ENCODE data around the gene CASKIN1.

The CASKIN1 gene

GRCh38 chr16:2173366-2173765 lies 23.0 kb downstream of the CASKIN1 start:
- no peak for DNase-seq

DNA sequence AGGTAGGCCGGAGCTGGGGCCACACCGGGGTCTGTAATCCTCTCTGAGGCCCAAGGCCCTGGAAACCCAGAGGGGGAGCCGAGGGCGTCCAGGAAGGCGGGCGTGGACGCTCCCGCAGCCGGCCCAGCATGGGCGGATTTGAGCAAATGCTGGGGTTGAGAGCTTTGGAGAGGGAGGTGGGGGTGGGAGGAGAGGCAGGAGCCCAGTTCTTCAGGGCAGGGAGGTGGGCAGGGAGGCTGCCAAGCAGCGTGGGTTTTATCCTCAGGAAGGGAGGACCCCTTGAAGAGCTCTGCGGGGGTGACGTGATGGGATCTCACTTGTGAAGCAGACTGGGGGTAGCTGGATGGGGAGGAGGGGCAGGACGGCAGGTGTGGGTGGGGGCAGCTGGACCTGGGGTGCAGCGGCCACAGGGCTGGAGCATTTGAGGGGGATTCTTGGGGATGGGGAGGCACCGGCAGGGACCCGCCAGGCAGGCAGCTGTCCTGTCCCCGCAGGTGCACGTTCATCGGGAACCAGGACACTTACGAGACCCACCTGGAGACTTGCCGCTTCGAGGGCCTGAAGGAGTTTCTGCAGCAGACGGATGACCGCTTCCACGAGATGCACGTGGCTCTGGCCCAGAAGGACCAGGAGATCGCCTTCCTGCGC lies 23.6 kb downstream of the CASKIN1 start:
- no peak for DNase-seq

GRCh38 chr16:2171601-2172178 lies 24.7 kb downstream of the CASKIN1 start:
- DNase-seq: no peak

GRCh38 chr16:2170587-2171435 lies 25.6 kb downstream of the CASKIN1 start:
- no peak for DNase-seq

- DNase-seq: no peak
These were observed 26.3 kb downstream of the CASKIN1 start for GRCh38 chr16:2170080-2170479.

GRCh38 chr16:2167068-2167638 lies 29.3 kb downstream of the CASKIN1 start:
- DNase-seq: no peak

DNA sequence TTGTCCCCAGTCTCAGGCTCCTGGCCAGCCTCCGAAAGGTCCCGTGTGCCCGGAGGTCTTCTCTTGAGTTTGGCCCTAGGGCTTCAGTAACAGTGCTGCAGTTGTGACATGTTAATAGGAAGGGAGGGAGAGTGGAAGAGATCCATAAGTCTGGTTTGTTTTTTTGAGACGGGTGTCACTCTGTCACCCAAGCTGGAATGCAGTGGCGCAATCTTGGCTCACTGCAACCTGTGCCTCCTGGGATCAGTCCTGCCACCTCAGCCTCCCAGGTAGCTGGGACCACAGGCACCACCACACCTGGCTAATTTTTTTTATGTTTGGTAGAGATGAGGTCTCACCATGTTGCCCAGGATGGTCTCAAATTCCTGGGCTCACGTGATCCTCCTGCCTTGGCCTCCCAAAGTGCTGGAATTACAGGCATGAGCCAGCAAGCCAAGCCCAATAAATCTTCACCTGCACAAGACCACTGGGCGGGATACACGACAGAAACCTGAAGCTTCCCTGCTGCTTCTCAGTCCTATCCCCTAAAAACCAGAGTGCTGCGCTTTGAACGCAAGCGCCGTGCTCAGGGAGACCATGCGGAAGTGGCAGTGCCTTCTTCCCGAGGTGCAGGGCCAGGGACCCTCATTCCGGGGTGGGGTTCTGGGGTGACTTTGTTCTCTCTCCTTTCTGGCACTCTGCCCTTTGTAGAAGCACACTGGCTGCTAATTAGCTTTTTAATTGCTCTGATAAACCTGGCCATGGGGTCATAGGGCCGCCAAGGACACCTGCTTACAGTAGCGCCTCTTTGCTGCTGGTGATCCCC lies 29.9 kb downstream of the CASKIN1 start:
- no peak for DNase-seq

DNA sequence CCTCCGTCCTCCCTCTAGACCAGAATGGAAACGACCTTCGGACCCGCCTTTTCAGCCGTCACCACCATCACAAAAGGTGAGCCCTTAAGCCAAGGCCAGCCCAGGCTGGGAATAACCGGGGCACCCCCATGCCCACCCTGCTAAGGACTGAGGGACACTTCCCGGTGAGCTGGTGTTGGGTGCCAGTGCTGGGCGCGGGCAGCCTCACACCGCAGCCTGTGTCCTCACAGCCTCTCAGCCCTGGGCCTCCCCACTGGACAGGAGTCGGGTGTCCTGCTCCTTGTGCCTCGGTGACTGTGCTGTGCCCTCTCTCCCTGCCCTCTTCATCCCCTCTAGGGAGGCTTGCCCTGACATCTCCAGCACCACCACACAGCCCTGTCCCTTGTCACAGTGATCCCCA lies 30.5 kb downstream of the CASKIN1 start:
- no peak for DNase-seq

- DNase-seq: no peak
These were observed 33.1 kb downstream of the CASKIN1 start for GRCh38 chr16:2163211-2163881.

GRCh38 chr16:2162676-2163118 lies 33.7 kb downstream of the CASKIN1 start:
- no peak for DNase-seq

DNA sequence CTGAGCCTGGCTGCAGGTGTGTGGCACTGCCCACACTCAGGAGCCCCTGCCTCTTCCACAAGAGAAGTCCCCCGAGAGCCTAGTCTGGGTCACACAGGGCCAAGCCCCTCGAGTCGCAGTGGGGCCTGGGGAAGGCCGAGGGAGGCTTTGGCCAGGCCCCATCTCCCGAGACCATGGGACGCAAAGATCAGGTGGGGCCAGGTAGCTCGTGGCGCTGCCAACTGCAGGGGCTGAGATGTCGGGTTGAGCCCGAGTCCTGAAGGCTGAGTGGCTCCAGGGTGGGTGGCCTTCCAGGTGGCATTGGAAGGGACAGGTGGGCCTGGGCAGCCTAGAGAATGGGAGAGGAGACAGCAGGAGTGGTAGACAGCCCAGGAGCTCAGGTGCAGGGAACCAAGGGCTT lies 34.5 kb downstream of the CASKIN1 start:
- no peak for DNase-seq

DNA sequence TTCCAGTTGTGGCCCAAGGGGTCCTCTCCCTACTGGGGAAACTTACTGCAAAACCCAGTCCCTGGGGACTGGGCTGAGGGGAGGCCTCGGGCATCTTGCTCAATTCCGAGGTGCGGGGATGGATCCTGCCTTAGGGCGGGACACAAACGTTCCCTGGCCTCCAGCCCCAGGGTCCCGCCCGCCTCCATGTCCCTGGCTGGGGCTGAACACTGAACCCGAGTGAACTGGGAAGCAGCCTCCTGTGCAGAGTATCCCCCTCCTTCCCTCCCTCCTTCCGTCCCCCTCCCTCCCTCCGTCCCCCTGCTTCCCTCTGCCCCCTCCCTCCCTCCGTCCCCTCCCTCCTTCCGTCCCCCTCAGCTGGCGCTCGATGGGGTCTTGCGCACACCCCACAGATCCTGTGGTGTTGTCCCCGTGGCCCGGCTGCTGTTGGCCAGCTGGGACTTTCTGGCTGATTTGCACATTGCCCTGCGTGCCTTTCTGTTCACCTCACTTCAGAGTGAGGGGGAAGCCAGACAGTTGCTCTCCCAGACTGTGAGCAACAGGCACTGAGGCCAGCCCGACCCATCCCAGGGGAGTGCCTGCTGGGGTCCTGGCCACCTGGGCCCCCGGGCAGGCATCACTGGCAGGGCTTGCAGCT lies 35.4 kb downstream of the CASKIN1 start:
- DNase-seq: no peak

DNA sequence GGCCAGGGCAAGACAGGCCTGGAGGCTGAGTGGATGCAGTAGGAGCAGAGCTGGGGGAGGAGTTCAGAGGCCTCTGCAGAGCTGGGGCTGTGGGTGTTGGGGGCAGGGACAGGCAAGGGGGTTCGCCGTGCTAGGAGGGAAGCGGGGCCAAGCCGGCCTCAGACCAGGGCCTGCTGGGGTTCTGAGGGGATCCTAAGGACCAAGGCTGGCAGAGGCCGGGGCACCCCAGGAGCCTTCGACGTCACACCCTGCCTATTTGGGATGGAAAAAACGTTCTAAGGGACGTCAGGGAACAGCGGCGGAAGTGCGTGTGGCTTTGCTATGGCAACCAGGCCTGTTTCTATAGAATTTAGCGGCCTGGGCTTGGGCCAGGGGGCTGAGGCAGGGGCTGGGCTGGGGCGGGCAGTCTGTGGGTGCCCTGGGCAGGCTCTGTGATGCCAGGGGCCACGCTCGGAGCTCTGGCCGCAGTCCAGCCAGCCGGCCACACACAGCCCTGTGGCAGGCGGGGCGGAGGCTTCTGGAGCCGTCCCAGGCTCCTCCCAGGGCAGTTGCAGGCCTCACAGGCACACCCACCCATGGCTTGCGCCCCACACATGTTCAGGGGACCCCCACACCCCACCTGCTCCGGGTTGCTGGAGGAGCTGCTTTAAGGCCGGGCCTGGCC lies 37.1 kb downstream of the CASKIN1 start:
- DNase-seq: no peak

GRCh38 chr16:2158262-2158638 lies 38.2 kb downstream of the CASKIN1 start:
- no peak for DNase-seq

DNA sequence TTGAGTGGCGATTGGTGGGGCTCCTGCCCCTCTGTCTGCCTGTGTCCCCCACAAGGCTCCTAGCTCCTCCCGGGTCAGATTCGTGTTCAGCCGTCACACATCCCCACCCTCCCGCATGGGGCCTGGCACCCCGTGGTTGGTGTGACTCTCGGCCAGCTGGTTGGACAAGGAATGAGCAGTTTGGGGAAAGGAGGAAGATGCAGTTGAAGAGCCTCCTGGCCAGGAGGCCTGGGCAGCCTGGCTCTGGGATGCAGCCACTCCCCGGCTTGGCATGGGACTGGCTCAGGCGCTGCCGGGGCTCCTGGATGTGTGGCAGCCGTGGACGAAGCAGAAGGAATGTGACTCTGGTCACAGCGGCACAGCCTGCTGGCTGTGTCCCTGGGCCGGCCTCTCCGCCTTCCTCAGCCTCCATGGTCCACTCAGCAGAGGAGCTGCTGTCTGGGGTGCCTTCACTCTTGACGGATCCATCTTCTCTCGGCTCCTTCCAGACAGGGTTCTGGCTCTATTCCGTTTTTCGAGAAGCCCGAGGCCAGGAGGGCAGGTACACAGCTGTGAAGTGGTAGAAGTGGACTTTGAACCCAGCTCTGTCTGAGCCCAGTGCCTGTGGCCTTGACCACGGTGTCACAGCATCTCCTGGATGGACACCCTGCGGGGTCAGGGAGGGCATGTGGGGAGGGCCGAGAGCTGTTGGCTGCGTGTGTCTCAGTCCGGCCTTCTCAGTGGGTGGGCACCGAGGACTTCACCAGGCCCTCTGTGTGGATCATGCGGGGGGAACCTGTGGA lies 38.7 kb downstream of the CASKIN1 start:
- no peak for DNase-seq

GRCh38 chr16:2156849-2157224 lies 39.6 kb downstream of the CASKIN1 start:
- no peak for DNase-seq

- DNase-seq: peak in 1 of 3 experiments; percentile 38
These were observed 40.2 kb downstream of the CASKIN1 start for GRCh38 chr16:2155977-2156848.

- peak; percentile 99 to 100 (median 100) for DNase-seq
These were observed 41.1 kb downstream of the CASKIN1 start, which contains the start of gene TRAF7 for GRCh38 chr16:2155091-2155950. TRAF7 (plus strand) TSS chr16:2155782; CDS start chr16:2163921, 8,139 bp downstream.
